DOHH2 (cell line): ENCODE data around the gene UBE2L3.

Experiments used
- H3F3A ChIP-seq: fragments of 200-600 bp; sonication (generic), shearing (Covaris generic); 2 replicates; pipeline ENCODE4 v1.6.0; 2016; ENCODE audit warnings: antibody characterized with exemption, mild to moderate bottlenecking; ENCODE audit not compliant: control insufficient read depth, insufficient read depth
- H3K27ac ChIP-seq: fragments of 200-600 bp; sonication (generic); 2 replicates; pipeline ENCODE4 v1.5.1; 2014; ENCODE audit warnings: low read depth, mild to moderate bottlenecking, low read length, moderate library complexity
- H3K27me3 ChIP-seq: fragments of 200-600 bp; sonication (generic); 2 replicates; pipeline ENCODE4 v1.6.1; 2014; ENCODE audit warnings: mild to moderate bottlenecking, low read length, mixed read lengths; ENCODE audit not compliant: control insufficient read depth
- H3K36me3 ChIP-seq: fragments of 200-600 bp; sonication (generic); 2 replicates; pipeline ENCODE4 v1.6.1; 2014; ENCODE audit warnings: mild to moderate bottlenecking, low read length, moderate library complexity, mixed read lengths; ENCODE audit not compliant: control insufficient read depth
- H3K4me1 ChIP-seq: fragments of 200-600 bp; sonication (generic); 2 replicates; pipeline ENCODE4 v1.6.1; 2014; ENCODE audit warnings: mild to moderate bottlenecking, low read length, mixed read lengths; ENCODE audit not compliant: control insufficient read depth
- H3K4me2 ChIP-seq: fragments of 200-600 bp; sonication (generic); 2 replicates; pipeline ENCODE4 v1.6.0; 2014; ENCODE audit warnings: mild to moderate bottlenecking, low read length, moderate library complexity
- H3K4me3 ChIP-seq: fragments of 200-600 bp; sonication (generic); 2 replicates; pipeline ENCODE4 v1.5.1; 2014; ENCODE audit warnings: mild to moderate bottlenecking, low read length, mixed read lengths
- H3K79me2 ChIP-seq: fragments of 200-600 bp; sonication (generic); 2 replicates; pipeline ENCODE4 v1.6.1; 2014; ENCODE audit warnings: mild to moderate bottlenecking, low read length, mixed read lengths; ENCODE audit not compliant: control insufficient read depth
- H3K9me2 ChIP-seq: fragments of 200-600 bp; sonication (generic); replicated peaks from 2 replicates; pipeline ENCODE4 v1.6.1; 2014; ENCODE audit warnings: mild to moderate bottlenecking, low read length, mixed read lengths; ENCODE audit not compliant: control insufficient read depth
- H3K9me3 ChIP-seq: fragments of 200-600 bp; sonication (generic); 2 replicates; pipeline ENCODE4 v1.6.1; 2014; ENCODE audit warnings: antibody characterized with exemption, low read length, mixed read lengths; ENCODE audit not compliant: control insufficient read depth, insufficient read depth
- H4K20me1 ChIP-seq: fragments of 200-600 bp; sonication (generic); 2 replicates; pipeline ENCODE4 v1.6.0; 2014; ENCODE audit warnings: low read depth, mild to moderate bottlenecking, antibody characterized with exemption, low read length, moderate library complexity; ENCODE audit not compliant: control insufficient read depth, insufficient read depth
- CTCF ChIP-seq: fragments of 200-600 bp; sonication (generic); IDR thresholded peaks from one replicate; pipeline ENCODE4 v1.5.1; 2014; ENCODE audit warnings: antibody characterized with exemption, mild to moderate bottlenecking, low read depth, low read length; ENCODE audit not compliant: poor library complexity, severe bottlenecking
- EZH2phosphoT487 ChIP-seq: fragments of 200-600 bp; sonication (generic); IDR thresholded peaks from 2 replicates; pipeline ENCODE4 v1.6.1; 2017; ENCODE audit warnings: borderline replicate concordance, mild to moderate bottlenecking, antibody characterized with exemption, low read length, moderate library complexity, mixed read lengths

The UBE2L3 gene

DNA sequence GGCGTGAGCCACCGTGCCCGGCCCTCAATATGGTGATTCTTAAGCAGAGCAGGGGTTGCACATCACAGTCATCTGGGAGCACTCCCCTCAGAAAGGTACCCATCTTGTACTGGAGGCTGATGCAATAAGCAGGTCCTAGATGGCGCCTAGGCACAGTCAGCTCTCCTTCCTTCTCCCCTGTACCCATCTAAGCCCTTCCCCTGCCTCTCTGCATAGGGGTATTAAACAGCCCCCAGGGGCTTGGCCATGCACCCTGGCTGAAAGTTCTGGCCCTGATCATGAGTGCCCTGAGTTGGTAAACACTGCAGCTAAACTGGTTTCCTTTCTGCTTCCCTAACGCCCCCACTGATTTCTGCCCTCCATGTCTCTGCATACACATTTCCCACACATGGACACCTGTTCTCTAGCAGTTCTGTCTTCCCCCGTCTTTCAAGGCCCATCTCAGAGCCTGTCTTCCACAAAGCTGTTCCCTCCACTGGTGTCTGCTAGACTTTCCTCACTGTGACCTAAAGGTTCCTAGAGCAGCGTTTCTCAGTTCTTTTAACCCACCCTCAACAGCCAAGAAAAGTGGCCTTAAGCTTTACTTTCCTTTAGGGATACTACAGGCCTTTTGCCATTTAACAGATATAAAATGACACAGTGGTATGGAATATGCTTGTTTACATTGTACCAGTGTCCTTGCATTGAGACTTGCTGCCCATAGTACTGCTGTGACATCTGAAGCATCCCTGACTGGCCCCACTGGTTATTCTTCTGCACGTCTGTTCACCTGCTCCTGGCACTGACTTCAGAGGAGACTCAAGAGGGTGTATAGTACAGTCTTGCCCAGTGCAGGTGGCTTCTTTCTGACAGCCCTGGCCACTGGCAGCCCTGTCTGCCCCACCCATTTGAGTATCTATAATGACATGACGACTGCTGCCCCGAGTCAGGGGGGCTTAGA lies 15.6 kb downstream of the UBE2L3 start:
- peaks cover 47% of the 10 kb centered on the region for H3K4me1 ChIP-seq
- TF ChIP-seq EZH2phosphoT487 (no peak), CTCF (no peak)
- no peaks in the 10 kb centered on the region for H3K27me3 ChIP-seq
- no peak overlapping the region for H3K4me3 ChIP-seq
- no peaks in the 10 kb centered on the region for H3K9me2 ChIP-seq
- peaks cover 100% of the 10 kb centered on the region for H3K79me2 ChIP-seq
- H3K27ac ChIP-seq = no peak overlapping the region
- no peak overlapping the region for H3K4me2 ChIP-seq
- H3F3A ChIP-seq = peaks cover 9% of the 10 kb centered on the region
- H4K20me1 ChIP-seq = peaks cover 38% of the 10 kb centered on the region
- no peaks in the 10 kb centered on the region for H3K9me3 ChIP-seq
- peaks cover 31% of the 10 kb centered on the region for H3K36me3 ChIP-seq

DNA sequence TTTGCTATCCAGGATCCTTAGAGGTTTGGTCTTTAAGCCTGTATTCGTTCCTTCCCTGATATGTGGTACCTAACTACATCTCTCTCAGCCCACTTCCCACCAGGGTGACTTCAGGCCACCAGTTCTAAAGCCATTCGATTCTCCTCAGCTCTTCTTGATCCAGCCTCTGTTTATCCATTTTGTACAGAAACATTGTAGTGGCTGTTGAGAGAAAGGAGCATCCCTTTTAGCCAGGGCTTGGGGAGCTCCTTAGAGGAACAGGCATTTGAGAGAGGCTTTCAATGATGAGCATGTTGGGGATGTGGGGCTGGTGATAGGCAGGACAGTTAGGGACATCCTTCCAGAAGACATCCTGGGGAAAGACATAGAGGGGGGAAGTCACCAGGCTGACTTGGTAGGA lies 17.9 kb downstream of the UBE2L3 start:
- TF ChIP-seq EZH2phosphoT487 (no peak), CTCF (no peak)
- Histone ChIP-seq H3K36me3 (peaks cover 25% of the 10 kb centered on the region), H3K4me3 (no peak overlapping the region), H3K9me2 (no peaks in the 10 kb centered on the region), H3K4me2 (no peak overlapping the region), H3K79me2 (peaks cover 99% of the 10 kb centered on the region), H3K27me3 (no peaks in the 10 kb centered on the region), H3F3A (peaks cover 10% of the 10 kb centered on the region), H4K20me1 (peaks cover 32% of the 10 kb centered on the region), H3K27ac (no peak overlapping the region; the same call in 1 of the 2 replicates), H3K4me1 (peaks cover 53% of the 10 kb centered on the region), H3K9me3 (no peaks in the 10 kb centered on the region)

DNA sequence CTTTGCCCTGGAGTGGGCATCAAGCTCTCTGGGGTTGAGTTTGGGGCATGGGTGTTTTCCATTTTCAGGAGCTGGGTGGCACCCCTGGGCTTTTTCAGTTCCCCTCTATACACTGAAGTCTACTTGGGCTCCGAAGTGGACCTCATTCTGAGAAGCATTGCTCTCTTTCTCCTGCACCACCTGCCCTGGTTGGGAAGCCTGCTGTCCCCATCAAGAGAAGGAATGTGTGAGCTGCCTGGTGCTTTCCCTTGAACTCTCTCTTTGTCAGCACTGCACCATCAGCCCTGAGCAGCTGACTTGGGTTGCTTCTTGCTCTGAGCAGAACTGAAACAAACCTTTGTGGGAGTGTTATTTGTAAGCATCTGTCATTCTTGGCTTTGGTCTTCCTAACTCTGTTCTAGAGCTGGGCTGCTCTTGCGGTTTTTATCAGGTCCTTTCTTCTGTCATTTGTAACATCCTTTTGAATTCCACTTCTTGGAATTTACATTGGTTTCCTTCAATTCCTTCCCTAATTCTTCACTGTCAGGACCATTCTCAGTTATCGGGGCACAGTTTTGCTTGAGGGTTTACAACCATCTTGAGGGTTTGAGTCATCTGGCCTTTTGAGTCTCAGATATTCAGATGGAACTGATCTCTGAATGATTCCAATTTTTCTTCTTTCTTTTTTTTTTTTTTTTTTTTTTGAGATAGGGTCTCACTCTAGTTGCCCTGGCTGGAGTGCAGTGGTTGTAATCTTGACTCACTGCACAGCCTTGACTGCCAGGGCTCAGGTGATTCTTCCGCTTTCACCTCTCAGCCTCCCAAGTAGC lies 20.5 kb downstream of the UBE2L3 start:
- peaks cover 62% of the 10 kb centered on the region for H3K4me1 ChIP-seq
- H4K20me1 ChIP-seq = peaks cover 44% of the 10 kb centered on the region
- peaks cover 12% of the 10 kb centered on the region for H3F3A ChIP-seq
- no peaks in the 10 kb centered on the region for H3K9me2 ChIP-seq
- TF ChIP-seq CTCF = no peak
- no peak for TF ChIP-seq EZH2phosphoT487
- no peaks in the 10 kb centered on the region for H3K27me3 ChIP-seq
- peaks cover 47% of the 10 kb centered on the region for H3K36me3 ChIP-seq
- peaks cover 99% of the 10 kb centered on the region for H3K79me2 ChIP-seq
- H3K27ac ChIP-seq = peak overlapping the region; percentile 56
- peak overlapping the region; percentile 20; the same call in 1 of the 2 replicates for H3K4me3 ChIP-seq
- H3K4me2 ChIP-seq = peak overlapping the region; percentile 57
- H3K9me3 ChIP-seq = no peaks in the 10 kb centered on the region
